NCI-H1417 (cell line): ENCODE results near the gene ID3.
"Not testable (repeated sequence)": the region's sequence is repeated elsewhere in the genome, so short reads cannot be mapped to it uniquely, and the experiment has no call there.

Source experiments
- DNase-seq, 3 experiments: peaks; one replicate each; lab custom pipeline; 2025; lab: John Stamatoyannopoulos, UW

ID3 gene

DNA sequence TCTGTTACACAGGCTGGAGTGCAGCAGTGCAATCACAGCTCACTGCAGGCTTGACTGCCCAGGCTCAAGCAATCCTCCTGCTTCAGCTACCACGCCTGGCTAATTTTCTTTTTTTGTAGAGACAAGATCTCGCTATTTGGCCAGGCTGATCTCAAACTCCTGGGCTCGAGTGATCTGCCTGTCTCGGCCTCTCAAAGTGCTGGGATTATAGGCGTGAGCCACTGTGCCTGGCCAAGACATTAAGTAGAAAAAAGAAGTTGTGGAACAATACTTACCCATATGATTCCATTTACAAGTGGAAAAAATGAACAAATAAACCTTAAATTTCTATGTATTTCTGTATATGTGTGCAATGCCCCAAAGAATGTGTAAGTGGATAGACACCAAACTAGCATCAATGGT lies 30.3 kb upstream of the ID3 start:
- DNase-seq = no peak

DNA sequence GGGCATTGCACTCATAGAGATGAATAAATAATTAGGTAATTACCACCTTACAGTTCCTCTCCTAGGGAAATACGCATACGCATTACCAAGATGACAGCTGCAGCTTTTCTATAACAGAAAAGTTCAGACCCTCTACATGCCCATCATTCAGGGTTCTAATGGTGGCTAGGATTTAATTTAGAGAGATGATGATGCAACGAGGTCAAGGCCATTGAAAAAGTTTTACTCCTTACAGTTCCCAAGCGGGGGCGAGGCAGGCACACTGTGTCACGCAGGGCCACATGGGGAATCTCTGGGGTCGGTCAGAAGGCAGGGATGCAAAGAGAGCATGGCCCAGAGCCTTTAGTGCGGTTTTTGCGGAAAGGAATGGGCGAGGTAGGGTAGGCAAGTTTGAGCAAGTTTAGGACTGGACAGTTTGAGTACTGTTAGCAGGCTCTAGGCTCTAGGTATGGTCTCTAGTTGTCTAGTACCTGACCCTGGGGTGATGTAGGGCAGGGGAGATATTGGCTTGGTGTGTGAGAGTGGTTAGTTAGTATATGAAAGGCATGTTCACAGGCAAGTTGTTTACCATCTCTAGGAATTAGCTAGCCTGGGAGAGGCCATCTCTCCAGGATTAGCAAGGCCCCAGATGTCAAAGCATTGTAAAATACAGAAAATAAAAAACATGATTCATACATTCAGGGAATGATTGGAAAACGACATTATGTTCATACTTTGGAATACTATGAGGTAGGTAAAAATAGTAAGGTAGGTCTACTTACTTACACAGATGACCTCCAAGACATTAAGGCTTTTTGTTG lies 29.6 kb upstream of the ID3 start:
- peak in 1 of 3 experiments; percentile 40 for DNase-seq

DNA sequence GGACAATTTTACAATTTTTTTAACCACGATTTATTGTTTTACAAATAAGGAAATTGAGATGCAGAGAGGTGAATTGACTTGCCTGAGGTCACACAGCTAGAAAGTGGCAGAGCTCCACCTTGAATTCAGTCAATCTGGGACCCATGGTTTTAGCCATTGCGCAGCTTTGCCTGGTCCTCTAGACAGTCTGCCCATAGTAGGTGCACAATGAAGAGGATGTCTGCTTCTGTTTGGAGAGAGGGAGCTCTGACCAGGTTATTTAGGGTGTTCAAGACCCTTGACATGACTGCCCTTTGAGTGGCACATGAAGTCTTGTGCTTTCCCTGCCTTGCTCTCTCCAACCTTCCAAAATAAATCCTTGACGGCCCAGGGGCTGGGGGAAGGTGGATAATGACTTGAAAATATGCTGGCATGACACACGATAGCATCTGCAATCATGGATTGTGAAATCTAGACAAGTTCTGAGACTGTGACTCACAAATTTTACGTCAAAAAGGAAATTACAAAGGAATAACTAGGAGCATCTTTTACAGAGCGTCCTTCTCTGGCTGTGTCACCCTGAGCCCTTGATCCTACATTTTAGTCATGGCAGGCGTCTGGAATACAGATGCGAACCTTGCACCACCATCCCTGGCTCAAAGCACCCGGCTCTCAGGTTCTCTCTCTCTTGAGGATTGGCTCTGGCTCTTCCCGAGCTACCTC lies 26.2 kb upstream of the ID3 start:
- DNase-seq = no peak

DNA sequence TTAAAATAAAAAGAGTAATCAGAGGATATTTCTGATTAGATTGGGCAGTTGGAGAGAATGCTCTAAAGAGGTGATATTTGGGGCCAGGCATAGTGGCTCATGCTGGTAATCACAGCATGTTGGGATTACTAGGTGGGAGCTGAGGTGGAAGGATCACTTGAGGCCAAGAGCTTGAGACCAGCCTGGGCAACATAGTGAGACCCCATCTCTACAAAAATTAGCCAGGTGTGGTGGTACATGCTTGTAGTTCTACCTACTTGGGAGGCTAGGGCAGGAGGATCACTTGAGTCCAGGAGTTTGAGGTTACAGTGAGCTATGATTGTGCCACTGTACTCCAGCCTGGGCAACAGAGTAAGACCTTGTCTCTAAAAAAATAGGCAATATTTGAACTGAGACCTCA lies 24.4 kb upstream of the ID3 start:
- DNase-seq = not testable (repeated sequence)

DNA sequence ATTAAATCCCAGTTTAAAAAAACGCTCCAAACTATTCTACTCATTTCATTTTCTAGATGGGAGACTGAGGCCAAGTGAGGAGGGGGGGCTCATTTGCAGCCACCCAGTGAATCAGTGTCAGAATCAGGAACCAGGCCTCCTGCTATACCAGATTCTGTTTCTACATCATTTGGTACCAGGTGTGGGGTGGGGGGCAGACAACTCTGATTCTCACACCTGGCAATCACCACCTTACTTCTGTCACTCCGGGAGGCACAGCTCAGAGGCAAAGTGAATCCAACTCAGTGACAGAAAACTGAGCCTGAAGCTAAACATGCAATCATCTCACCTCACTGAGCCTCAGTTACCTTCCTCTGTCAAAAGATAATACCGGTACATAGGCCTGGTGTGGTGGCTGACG lies 23.5 kb upstream of the ID3 start:
- peak in 1 of 3 experiments; percentile 11 for DNase-seq

DNA sequence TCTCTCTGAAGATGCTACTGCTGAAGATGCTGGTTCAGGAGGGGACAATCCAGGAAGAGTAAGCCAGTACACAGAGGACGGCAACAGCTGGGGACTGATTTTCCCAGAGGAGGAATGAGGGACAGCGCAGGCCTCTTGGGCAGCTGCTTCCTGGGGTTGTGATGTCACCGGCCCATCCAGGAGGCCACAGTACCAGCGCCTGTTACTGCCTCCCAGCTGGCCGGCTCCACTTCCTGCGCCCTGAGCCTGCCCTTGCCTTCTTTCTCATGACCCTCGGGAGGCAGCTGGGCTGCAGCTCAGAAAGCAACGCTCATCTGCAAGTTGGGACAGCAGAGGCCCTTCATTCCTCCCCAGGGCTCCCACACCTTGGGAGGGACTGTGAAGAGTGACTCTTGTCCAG lies 21.9 kb upstream of the ID3 start:
- no peak for DNase-seq

DNA sequence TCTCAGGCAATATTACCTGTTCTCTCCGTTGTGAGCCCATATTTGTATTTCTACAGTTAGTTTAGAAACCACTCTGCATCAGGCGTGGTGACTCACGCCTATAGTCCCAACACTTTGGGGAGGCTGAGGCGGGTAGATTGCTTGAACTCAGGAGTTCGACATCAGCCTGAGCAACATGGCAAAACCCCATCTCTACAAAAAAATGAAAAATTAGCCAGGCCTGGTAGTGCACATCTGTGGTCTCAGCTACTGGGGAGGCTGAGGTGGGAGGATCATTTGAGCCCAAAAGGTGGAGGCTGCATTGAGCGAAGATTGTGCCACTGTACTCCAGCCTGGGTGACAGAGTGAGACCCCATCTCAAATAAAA lies 19.7 kb upstream of the ID3 start:
- no peak for DNase-seq

DNA sequence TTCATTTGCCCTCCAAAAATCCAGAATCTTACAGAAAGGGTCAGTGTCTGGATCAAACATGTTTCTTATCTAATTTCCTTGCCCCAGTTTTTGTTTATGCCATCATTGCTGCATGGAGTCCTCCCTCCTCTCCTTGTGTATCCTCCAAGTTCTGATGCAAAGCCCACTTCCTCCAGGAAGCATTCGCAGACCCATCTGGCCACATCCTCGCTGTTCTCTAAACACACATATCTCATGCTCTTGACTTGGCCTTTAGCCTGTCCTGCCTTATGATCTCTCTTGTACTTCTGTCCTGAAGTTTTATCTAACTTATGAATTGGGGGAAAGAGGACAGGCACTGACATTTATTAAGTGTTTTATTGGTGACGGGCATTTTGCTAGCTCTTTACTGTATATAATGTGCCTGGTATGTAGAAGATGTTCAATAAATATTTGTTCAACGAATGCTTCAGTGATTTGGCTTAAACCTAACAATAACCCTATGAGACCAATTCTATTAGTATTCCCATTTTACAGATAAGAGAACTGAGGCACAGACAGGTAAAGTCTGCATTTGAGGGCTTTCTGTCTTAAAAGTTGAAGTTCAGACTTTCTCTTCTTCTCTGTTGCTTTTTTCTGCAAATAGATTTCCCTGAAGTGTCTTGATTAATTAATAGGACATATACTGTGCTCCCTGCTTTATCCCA lies 19.2 kb upstream of the ID3 start:
- DNase-seq = no peak

DNA sequence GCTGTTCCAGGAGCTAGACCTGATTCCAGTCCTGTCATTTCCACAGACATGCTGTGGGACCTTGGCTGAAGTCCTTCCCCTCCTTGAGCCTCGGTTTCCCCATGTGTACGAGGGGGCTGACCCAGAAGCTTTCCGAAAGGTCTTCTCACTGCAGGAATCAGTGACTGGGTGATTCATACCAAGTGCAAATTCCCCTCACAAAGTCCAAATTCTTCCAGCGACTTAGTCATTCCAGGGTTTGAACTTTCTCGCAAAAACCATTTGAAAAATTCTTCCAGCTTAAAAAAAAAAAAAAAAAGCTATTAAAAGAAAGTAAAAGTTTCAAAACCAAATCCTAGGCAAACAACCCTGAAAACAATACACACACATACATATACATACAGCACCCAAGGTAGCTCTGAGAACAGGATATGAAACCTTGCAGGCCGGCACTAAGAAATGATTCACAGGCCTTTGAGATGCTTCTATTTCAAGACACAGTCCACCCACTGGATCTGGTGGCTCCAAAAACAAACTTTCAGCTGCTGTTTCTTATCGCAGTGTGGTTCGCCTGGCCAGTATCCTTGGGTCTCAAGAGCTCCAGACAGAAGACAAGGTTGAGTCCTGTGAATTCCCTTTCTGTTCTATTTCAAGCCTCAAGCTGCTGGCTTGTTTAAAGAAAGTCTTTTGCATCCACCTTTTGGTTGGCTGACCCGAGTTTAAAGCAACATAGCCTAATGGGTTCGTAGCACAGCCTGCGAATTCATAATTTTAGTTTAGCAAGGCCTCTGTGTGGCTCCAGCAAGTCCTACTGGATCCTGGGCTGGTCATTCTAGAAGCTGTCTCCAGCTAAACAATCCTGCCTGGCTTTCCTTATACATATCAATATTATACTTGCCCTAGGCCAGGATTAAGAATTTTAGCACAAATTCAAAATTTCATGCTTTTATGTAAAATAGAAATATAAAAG lies 18.0 kb upstream of the ID3 start:
- DNase-seq = no peak

DNA sequence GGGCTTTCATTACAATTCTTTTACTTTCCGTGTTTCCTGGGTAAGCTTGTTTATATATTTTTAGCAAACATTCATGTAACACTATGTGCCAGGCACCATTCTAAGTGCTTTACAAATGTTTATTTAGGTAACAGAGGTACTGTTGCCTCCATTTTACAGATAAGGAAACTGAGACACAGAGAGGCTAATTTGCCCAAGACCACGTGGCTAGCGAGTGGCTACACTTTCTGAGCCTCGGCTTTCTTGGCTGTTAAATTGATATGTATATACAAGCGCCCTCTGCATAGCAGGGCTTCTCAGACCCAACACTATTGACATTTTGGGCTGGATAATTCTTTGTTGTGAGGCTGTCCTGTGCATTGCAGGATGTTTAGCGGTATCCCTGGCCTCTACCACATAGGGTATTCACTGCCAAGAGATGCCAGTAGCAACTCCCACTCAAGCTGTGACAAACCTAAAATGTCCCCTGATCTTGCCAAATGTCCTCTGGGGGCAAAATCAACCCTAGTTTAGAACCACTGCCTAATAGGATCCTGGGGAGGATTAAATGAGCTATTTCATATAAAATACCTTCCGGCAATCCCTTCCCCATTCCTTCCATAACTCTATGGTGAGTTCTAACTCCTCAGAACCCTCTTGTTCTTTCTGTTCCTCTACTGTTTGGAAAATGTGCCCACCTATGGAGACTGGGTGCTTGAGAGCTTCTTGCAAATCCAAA lies 17.2 kb upstream of the ID3 start:
- DNase-seq = no peak

DNA sequence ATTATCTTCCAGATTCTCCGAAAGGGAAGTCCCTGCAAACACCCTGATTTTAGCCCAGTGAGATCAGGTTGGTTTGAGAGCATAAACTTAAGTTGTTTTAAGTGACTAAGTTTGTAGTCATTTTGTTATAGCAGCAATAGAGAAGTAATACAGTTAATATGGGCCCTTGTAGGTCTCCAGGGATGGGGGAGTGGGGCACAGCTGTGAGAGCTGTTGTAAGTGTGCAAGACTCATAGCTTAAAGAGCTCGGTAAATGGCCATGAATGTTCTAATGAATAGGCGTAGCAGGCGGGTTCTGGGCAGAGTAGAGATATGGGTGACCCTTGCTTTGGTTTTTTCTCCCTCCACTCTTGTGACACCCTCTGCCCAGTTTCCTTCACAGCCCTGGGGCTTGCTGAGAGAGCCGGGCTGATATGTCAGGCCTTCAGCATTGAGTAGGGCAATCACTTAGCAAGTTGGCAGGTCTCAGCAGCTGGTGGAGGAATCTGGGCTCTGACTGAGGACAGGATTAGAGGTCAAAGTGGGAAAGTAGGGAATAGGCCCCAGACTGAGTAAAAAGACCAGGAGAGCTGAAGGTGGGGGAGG lies 16.0 kb upstream of the ID3 start:
- no peak for DNase-seq

DNA sequence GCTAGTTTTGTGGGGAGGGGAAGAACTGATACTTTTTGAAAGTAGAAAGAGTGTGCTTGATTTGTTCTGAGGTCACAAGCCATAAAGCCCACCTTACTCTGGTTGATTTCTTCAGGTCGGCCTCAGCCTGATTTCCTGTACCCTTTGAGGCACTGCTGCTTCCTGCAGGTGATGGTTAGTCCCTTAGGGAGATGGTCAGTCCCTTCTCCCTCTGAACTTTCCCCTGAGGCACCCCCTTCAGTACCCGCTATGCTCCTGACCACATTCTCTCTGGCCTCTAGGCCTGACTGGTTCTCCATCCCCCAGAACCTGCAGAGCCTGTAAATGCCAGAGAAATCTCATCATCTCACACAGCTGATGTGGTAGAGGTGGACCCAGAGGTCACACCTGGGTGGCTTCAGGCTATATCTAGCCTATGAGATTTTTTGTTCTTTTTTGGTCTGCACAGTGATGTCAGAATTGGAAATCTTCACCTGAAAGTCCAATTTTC lies 15.0 kb upstream of the ID3 start:
- DNase-seq = no peak

DNA sequence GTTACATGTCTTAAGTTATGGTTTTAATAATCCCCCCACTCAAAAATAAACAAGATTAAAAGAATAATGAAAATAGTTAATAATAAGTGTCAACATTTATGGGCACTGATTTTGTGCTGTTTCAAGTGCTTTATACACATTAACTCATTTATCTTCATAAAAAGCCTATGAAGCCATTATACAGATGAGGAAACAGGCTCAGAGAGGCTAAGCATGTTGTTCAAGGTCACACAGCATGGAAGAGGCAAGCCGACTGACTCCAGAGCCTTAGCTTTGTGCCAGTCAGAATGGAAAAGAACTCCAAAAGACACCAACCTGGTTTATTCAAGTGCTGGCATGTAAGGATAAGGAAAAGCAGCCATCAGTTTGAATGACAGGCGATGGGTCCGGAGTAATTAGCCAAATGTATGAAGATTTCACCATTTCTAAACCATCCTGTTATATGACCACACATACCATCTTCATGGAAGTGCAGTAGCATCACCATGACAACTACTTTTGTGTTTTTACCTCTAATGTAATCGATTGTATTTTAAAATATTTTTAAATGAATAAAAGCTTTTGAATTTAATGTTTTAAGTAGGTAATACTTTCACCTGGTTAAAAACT lies 14.4 kb upstream of the ID3 start:
- DNase-seq = no peak

DNA sequence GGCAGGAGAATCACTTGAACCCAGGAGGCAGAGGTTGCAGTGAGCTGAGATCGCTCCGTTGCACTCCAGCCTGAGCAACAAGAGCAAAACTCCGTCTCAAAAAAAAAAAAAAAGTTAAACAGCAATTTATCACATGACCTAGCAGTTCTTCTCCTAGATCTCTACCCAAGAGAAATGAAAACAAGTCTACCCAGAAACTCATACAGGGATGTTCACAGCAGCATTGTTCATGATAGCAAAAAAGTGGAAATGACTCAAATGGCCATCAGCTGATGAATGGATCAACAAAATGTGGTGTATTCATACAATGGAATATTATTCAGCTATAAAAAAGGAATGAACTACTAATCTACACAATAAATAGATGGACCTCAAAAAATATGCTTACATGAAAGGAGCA lies 12.2 kb upstream of the ID3 start:
- DNase-seq = no peak

DNA sequence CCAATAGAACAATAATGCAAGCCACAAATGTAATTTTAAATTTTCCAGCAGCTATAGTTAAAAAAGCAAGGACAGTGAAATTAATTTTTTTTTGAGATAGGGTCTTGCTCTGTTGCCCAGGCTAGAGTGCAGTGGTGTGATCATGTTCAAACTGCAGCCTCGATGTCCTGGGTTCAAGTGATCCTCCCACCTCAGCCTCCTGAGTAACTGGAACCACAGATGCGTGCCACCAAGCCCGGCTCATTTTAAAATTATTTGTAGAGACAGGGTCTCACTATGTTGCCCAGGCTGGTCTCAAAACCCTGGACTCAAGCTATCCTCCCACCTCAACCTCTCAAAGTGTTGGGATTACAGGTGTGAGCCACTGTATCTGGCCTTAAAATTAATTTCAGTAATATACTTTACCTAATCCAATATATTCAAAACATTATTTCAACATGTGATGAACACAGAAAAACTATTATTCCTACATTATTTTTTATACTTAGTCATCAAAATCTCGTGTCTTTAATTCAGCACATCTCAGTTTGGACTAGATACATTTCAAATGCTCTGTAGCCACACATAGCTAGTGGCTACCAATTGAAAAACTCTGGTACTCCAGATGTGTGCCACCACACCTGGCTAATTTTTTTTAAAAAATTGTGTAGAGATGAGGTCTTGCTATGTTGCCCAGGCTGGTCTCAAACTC lies 10.8 kb upstream of the ID3 start:
- DNase-seq = no peak

DNA sequence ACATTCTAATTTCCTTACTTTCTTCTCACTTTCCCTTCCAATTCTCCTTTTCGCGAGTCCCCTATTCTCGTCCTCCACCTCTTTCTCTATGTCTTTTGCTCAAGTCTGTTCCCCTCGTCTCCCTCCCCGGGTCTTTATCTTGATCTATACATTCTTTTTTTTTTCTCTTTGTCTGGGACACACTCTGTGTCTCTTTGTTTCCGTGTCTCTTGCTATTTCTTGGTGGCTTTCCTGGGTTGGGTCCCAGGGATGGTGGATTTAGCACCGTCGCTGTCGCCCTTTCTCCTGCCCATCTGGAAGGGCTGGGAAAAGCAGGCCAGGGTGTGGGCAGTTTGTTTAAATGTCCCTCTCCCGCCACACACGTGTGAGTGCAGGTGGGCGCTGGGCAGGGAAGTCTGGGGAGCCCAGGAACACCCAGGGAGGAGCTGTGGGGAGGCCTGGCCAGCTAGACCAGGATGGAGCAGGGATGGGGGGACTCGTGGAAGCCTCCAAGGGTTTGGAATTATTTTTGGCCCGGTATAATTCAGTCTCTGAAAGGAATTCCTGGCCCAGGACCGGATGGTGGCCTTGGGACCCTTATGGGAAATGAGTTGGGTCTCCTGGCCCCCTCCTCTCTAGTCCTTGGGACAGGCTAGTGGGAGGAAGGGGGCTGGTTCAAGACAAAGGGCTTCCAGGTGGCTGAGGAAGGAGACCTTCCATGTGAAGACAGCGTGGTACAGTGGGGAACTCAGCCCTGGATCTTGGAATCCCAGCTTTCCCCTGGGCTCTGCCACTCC lies 9.5 kb upstream of the ID3 start:
- no peak for DNase-seq

DNA sequence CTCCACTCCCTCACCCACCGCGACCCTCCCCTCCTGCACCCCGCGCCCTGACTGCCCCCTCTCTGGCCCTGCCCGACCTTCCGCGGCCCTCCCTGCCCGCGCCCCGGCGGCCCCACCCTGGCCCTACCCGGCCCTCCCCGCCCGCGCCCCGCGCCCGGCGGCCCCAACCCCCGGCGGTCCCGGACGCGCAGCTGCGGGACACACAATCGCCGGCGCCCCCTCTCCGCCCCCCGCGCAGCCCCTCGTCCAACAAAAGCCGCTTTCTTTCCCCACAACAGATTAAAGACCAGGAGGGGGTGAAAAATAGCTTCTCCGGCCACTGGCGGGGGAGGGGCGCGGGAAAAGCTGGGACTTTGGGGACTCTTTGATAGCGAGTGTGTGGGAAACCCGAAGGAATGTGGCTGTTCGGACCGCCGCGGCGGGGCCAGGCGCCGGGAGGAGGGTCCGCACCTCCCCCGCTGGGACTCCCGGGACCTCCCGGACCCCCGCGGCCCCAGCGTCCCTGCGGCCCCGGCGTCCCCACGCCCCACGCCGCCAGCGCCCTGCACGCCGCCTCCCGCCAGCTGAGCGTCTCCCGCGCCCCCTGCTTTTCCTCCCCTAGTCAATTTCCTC lies 8.8 kb upstream of the ID3 start:
- DNase-seq = no peak

DNA sequence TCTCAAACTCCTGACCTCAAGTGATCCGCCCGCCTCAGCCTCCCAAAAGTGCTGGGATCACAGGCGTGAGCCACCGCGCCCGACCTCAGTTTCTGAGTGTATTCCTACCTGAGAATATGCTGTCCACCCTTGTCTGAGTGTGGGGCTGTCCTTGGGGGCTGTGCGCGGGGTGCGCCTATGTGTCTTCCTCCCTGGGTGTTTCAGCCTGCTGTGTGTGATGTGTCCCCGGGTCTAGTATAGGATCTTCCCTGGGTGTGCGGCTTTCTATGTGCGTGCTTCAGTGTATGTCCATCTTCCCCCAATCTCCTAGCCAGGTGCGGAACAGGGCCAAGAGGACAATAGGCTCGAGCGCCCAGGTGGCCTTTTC lies 8.3 kb upstream of the ID3 start:
- no peak for DNase-seq

DNA sequence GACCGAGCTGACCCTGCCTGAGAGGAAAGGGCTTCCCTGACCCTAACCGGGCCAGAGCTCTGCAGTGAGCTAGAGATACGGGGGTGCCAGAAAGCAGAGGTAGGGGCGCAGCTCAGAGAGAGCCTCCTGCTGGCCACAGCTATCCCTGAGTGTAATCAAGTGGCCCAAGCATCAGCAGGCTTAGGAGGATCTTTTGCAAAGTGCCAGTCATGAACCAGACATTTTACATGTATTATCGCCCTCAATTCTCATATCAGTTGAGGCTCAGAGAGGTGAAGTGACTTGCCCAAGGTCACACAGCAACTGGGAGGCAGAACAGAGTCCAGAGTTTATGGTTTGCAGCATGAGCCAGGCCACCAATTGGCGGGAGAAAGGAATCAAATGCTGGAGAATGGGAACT lies 7.0 kb upstream of the ID3 start:
- DNase-seq = no peak
